HUES6 (cell line): Measurements from ENCODE around the gene NDUFS3.
"Not testable (repeated sequence)": the region's sequence is repeated elsewhere in the genome, so short reads cannot be mapped to it uniquely, and the experiment has no call there.

Experiments used
- H3K27ac ChIP-seq: 2 replicates; pipeline ENCODE4 v1.7.0; 2013; ENCODE audit warnings: low read depth, mild to moderate bottlenecking, low read length, inconsistent platforms
- H3K27me3 ChIP-seq: 2 replicates; pipeline ENCODE4 v1.6.1; 2013; ENCODE audit warnings: low read length; ENCODE audit not compliant: control insufficient read depth, insufficient read depth
- H3K36me3 ChIP-seq: 2 replicates; pipeline ENCODE4 v1.6.1; 2013; ENCODE audit warnings: low read length; ENCODE audit not compliant: control insufficient read depth, insufficient read depth
- H3K4me1 ChIP-seq: 2 replicates; pipeline ENCODE4 v1.6.1; 2013; ENCODE audit warnings: low read length; ENCODE audit not compliant: control insufficient read depth, insufficient read depth
- H3K4me3 ChIP-seq: 2 replicates; pipeline ENCODE4 v1.5.1; 2013; ENCODE audit warnings: low read depth, low read length
- H3K9ac ChIP-seq: one replicate; pipeline ENCODE4 v1.6.1; 2013; ENCODE audit warnings: mild to moderate bottlenecking, low read length
- H3K9me3 ChIP-seq: 2 replicates; pipeline ENCODE4 v1.6.1; 2013; ENCODE audit warnings: low read depth, low read length; ENCODE audit not compliant: control insufficient read depth, insufficient read depth

NDUFS3 gene

DNA sequence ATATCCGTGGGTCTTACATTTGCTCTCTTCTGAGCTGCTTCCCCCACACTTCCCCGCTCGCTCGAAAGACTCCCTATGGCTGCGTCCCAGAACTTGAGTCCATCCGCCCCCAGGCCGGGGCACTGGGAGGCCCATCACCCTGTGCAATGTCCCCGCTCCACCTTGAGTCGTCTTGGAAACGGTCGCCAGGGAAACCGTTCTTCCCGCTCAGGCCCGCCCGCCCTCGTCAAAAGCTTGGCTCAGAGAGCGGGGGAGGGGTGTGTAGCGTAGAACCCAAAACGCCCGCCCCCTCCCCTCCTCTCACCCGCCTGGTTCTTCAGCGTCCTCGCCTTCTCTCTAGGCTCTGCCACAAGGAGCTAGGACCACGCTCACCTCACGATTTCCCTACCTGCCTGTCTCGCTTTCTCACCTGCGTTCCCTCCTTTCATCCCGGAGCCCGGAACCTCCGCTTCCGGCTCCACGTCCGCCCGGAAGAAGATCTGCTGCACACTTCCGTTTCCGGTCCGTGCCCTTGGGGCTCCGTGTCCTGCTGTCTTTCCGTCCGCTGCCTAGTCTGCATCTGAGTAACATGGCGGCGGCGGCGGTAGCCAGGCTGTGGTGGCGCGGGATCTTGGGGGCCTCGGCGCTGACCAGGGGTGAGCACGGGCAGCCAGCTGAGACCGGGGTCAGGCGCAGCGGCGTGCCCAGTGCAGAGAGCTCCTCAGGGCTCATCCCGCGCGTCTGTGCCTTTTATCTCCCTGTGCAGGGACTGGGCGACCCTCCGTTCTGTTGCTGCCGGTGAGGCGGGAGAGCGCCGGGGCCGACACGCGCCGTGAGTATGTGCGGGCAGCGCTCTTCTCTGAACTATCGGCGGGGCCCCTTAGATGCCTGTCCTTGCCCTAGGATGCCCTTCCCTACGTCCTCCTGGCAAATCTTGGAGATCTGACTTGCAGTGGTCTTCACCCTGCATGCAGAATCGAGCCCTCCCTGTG, at the start of gene NDUFS3, which contains the start of gene KBTBD4:
Gene NDUFS3, plus strand, starts transcription at position 551 of the 971 bp plus-strand sequence. Its CDS starts 18 bp downstream, at position 569.
Gene KBTBD4, minus strand, starts transcription at position 447 of the 971 bp plus-strand sequence. Its CDS starts 19 bp downstream, at position 428.
- H3K9me3 ChIP-seq = no peaks in the 10 kb centered on the region
- no peaks in the 10 kb centered on the region for H3K27me3 ChIP-seq
- H3K9ac ChIP-seq = peak within 1 kb of the TSS; percentile 98
- H3K4me3 ChIP-seq = peak within 1 kb of the TSS; percentile 99
- peak within 1 kb of the TSS; percentile 85 for H3K27ac ChIP-seq
- peaks cover 9% of the 10 kb centered on the region for H3K4me1 ChIP-seq
- H3K36me3 ChIP-seq = peaks cover 64% of the 10 kb centered on the region

GRCh38 chr11:47529951-47530350, 48.9 kb upstream of the NDUFS3 start:
- no peak overlapping the region for H3K27ac ChIP-seq
- no peaks in the 10 kb centered on the region for H3K9me3 ChIP-seq
- no peak overlapping the region for H3K9ac ChIP-seq
- H3K27me3 ChIP-seq = no peaks in the 10 kb centered on the region
- no peak overlapping the region for H3K4me3 ChIP-seq
- H3K36me3 ChIP-seq = no peaks in the 10 kb centered on the region; the same call in 1 of the 2 replicates
- H3K4me1 ChIP-seq = peaks cover 16% of the 10 kb centered on the region

GRCh38 chr11:47530721-47531120, 48.2 kb upstream of the NDUFS3 start:
- H3K9ac ChIP-seq, H3K4me3 ChIP-seq, H3K9me3 ChIP-seq, H3K4me1 ChIP-seq, H3K27ac ChIP-seq, H3K27me3 ChIP-seq, H3K36me3 ChIP-seq: not testable (repeated sequence)

GRCh38 chr11:47531666-47532065, 47.2 kb upstream of the NDUFS3 start:
- Histone ChIP-seq H3K4me1 (0 out of 2 replicates have a peak, but pooled peaks cover 3% of the 10 kb centered on the region), H3K9me3 (no peaks in the 10 kb centered on the region), H3K27me3 (no peaks in the 10 kb centered on the region), H3K36me3 (no peaks in the 10 kb centered on the region; the same call in 1 of the 2 replicates), H3K27ac (no peak overlapping the region), H3K9ac (no peak overlapping the region), H3K4me3 (no peak overlapping the region)

GRCh38 chr11:47532597-47533213, 46.2 kb upstream of the NDUFS3 start:
- Histone ChIP-seq H3K9ac (no peak overlapping the region), H3K4me3 (no peak overlapping the region), H3K36me3 (no peaks in the 10 kb centered on the region; the same call in 1 of the 2 replicates), H3K4me1 (0 out of 2 replicates have a peak, but pooled peaks cover 3% of the 10 kb centered on the region), H3K27me3 (no peaks in the 10 kb centered on the region), H3K9me3 (no peaks in the 10 kb centered on the region), H3K27ac (no peak overlapping the region)

GRCh38 chr11:47533690-47534151, 45.2 kb upstream of the NDUFS3 start:
- H3K27ac ChIP-seq = no peak overlapping the region
- no peak overlapping the region for H3K9ac ChIP-seq
- H3K4me1 ChIP-seq = peaks cover 3% of the 10 kb centered on the region; the same call in 1 of the 2 replicates
- no peaks in the 10 kb centered on the region; the same call in 1 of the 2 replicates for H3K36me3 ChIP-seq
- no peaks in the 10 kb centered on the region for H3K9me3 ChIP-seq
- no peak overlapping the region for H3K4me3 ChIP-seq
- no peaks in the 10 kb centered on the region for H3K27me3 ChIP-seq

- no peaks in the 10 kb centered on the region for H3K27me3 ChIP-seq
- no peaks in the 10 kb centered on the region for H3K9me3 ChIP-seq
- no peaks in the 10 kb centered on the region for H3K36me3 ChIP-seq
- no peak overlapping the region for H3K27ac ChIP-seq
- H3K9ac ChIP-seq = no peak overlapping the region
- no peak overlapping the region for H3K4me3 ChIP-seq
- H3K4me1 ChIP-seq = peaks cover 9% of the 10 kb centered on the region; the same call in 1 of the 2 replicates
Measured at GRCh38 chr11:47534704-47535251, 44.1 kb upstream of the NDUFS3 start.

DNA sequence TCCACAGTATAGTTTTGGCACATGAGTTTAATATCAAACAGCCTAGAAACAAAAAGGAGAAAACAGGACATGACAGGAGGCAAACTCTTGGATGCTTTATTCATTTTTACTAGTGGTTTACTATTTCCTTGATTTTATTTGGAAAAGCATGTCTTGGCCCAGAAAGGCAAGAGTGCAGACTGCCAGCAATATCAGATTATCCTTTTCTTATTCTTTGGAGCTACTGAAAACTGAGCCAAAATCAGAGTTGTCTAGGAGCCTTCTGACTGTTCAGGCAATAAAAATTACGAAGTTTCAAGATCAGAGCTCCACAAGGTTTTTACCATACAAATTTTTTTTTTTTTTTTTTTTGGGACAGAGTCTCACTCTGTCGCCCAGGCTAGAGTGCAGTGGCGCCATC, 42.0 kb upstream of the NDUFS3 start:
- Histone ChIP-seq H3K27ac (no peak overlapping the region), H3K4me3 (no peak overlapping the region), H3K9ac (no peak overlapping the region), H3K9me3 (no peaks in the 10 kb centered on the region), H3K4me1 (peaks cover 13% of the 10 kb centered on the region; the same call in 1 of the 2 replicates), H3K27me3 (no peaks in the 10 kb centered on the region), H3K36me3 (no peaks in the 10 kb centered on the region)

DNA sequence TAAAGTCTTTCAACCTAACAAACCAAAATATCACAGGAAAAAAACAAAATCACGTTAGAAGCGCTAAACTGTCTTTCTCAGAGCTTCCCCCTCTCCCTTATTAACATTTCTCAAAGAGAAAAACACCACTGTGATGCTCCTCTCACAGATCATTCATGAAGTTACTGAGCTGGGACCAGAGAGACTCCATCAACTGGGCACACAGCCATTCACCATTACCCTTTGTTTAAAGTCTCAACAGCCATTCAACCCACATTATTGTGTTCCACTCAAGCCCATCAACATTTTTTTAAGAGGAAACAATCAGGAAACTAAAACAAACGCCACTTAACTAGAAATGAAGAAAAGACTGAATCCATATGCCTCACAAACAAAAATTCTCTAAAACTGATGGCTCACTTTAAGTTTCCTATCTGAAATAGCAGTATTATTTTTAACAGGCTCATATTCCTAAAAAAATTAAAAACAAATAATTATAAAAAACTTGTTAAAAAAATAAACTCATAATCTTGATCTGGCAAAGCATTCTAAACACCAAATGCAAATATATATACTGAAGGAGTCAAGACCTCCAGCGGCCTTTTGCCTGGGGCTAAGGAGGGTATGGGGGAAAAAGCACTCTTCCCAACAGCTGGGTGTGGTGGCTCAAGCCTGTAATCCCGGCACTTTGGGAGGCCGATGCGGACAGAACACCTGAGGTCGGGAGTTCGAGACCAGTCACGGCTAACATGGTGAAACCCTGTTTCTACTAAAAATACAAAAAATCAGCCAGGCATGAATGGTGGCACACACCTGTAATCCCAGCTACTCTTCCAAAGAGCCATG, 39.9 kb upstream of the NDUFS3 start:
- H3K9me3 ChIP-seq = no peaks in the 10 kb centered on the region
- no peak overlapping the region for H3K4me3 ChIP-seq
- H3K27ac ChIP-seq = no peak overlapping the region
- H3K9ac ChIP-seq = no peak overlapping the region
- H3K36me3 ChIP-seq = no peaks in the 10 kb centered on the region
- no peaks in the 10 kb centered on the region for H3K27me3 ChIP-seq
- peaks cover 13% of the 10 kb centered on the region; the same call in 1 of the 2 replicates for H3K4me1 ChIP-seq

GRCh38 chr11:47539681-47540039, 39.2 kb upstream of the NDUFS3 start:
- no peak overlapping the region for H3K27ac ChIP-seq
- H3K9me3 ChIP-seq = no peaks in the 10 kb centered on the region
- H3K36me3 ChIP-seq = no peaks in the 10 kb centered on the region
- H3K9ac ChIP-seq = no peak overlapping the region
- peaks cover 13% of the 10 kb centered on the region; the same call in 1 of the 2 replicates for H3K4me1 ChIP-seq
- H3K27me3 ChIP-seq = no peaks in the 10 kb centered on the region
- no peak overlapping the region for H3K4me3 ChIP-seq
